ENCODE measurements around the gene COPE. TPM values are rescaled to one million over a fixed set of nuclear protein-coding genes. Genes with fewer than 3 reads are reported as not detected.
"Not testable (repeated sequence)": the region's sequence is repeated elsewhere in the genome, so short reads cannot be mapped to it uniquely, and the experiment has no call there.

The COPE gene
- total RNA-seq, 1 donor: 136 TPM

DNA sequence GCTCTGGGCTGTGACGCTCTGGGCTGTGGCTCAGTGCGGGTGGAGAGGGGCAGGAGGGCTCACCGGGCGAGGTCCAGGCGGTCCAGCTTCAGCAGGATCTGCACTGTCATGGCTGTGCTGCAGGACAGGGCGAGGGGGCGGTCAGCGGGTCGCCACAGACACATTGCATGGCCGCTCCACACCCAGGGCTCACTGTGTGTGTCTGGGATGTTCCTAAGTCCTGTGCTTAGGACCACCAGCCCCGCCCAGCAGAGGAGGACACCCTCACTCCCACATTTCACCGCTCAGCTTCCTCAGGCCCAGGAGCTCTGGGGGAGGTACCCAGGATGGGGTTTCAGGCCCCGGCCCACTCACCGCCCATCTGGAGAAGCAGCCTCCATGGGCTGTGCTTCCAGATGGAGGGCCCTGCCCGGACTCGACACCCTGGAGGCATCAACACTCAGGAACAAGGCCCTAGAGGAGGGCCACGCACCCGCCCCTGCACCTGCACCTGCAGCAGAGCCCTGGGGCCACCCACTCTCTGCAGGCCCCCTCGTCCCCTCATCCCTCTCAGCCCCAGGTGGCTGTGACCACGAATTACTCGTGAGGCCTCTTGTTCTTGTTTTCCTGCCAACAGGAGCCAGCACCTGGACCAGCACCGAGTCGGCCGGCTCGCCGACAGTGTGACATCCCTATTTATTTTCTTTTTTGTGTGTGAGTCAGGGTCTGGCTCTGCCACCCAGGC, 13.5 kb downstream of the COPE start:
- H3K4me1 ChIP-seq (ENCODE audit: insufficient read depth, low read length): no peaks in the 10 kb centered on the region

DNA sequence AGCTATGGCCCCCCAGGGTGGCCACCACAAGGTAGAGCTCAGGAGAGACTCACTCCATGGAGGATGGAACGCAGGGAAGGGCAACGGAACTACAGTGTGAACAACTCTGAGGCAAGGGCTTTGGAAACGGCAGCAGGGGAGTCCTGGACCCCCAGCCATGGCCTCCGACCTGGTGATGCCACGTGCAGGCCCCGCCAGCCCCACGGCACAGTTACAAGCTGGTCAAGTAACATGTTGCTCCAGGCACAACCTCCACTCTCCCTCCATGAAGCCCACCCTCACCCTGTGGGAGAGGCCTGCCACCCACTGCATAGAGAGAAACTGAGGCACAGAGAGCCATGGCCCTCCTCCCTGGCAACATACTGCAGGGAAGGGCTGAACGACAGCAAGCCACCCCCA, 14.1 kb downstream of the COPE start:
- Histone ChIP-seq H3K4me3 (ENCODE audit: low read length) (no peak overlapping the region), H3K27me3 (ENCODE audit: insufficient read depth, low read length) (no peaks in the 10 kb centered on the region), H3K4me1 (ENCODE audit: insufficient read depth, low read length) (no peaks in the 10 kb centered on the region), H3K9me3 (ENCODE audit: low read depth, low read length) (no peaks in the 10 kb centered on the region)

More for the DNA sequence above, 13.5 kb downstream of the COPE start:
- no peak overlapping the region for H3K4me3 ChIP-seq (ENCODE audit: low read length)
- no peaks in the 10 kb centered on the region for H3K9me3 ChIP-seq (ENCODE audit: low read depth, low read length)
- H3K27me3 ChIP-seq (ENCODE audit: insufficient read depth, low read length): no peaks in the 10 kb centered on the region

DNA sequence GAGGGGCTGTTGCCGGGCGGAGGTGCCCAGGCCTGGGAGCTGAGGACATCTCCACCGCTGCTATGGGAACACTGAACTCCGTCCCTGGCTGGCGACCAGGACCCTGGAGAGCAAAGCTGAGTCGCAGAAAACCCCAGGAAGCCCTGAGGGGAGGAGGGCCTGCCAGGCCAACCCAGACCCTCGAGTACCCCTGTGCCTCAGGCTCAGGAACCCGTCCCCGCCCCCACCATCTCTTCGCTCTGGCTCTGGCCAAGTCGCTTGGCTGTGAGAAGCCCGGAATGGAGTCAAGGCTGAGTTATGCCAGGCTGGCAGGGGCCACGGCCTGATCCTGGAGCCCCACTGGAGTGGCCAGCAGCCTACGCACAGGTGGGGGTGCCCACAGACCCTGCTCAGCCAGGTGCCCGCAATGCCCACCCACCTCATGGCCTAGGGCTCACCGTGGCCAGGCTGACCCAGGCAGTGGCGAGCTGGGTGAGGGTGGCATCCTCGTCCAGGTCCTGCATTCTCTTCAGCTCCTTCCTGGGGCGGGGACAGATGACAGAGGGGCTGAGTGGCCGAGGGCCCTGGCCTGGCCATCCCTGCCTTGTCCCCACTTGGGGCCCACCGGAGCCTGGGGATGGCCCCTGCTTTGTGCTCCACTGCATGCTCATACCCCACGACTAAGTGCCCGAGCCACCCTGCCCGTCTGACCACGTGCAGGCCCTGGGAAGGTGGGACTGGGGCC, 14.7 kb downstream of the COPE start:
- Histone ChIP-seq H3K27me3 (ENCODE audit: insufficient read depth, low read length) (no peaks in the 10 kb centered on the region), H3K4me1 (ENCODE audit: insufficient read depth, low read length) (no peaks in the 10 kb centered on the region), H3K4me3 (ENCODE audit: low read length) (no peak overlapping the region), H3K9me3 (ENCODE audit: low read depth, low read length) (no peaks in the 10 kb centered on the region)

DNA sequence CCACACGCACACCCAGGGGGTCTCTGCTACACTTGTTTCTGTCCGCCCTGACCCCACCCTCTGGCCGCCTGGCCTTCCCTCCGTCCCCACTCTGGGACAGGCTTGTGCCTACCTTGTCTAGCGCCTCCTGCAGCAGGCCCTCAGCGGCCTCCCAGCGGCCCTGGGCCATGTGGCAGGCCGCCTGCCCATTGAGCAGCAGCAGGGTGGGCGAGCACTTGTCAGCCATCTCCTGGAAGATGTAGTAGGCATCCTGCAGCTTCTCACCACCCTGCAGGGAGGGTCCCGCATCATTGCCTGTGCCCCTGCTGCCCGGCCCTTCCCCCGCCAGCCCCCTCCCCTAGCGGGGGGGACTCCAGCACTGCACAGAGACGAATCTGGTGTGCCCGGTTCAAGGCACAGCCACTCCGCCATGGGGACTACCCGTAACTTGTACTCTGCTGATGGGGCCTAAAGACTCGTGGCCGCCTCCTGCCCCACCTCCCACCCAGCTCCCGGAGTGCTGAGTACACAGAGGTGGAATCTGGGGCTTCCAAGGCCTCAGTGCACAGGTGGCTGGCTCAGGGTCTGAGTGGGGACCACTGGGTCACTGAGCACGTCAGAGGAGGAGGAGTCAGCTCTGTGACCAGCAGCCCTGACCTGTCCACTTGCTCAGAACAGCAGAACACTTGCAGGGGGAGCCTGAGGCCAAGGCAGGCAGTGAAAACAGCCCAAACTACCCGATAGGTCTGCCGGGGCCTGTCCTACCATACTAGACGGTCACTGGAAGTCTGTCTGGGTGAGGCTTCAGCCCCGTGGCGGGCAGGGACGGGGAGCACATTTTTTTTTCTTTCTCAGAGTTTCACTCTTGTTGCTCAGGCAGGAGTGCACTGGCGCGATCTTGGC, 15.8 kb downstream of the COPE start:
- Histone ChIP-seq H3K27me3 (ENCODE audit: insufficient read depth, low read length) (no peaks in the 10 kb centered on the region), H3K4me1 (ENCODE audit: insufficient read depth, low read length) (no peaks in the 10 kb centered on the region), H3K4me3 (ENCODE audit: low read length) (no peak overlapping the region), H3K9me3 (ENCODE audit: low read depth, low read length) (no peaks in the 10 kb centered on the region)

DNA sequence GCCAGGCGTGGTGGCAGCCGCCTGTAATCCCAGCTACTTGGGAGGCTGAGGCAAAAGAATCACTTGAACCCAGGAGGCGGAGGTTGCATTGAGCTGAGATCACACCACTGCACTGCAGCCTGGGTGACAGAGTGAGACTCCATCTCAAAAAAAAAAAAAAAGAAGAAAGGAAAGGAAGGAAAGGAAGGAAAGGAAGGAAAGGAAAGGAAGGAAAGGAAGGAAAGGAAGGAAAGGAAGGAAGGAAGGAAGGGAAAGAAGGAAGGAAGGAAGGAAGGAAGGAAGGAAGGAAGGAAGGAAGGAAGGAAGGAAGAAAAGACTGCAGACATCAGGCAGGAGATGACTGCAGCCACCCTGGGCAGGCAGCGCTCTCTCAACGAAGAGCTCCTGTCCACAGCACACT, 16.7 kb downstream of the COPE start:
- H3K4me3 ChIP-seq (ENCODE audit: low read length); H3K27me3 ChIP-seq (ENCODE audit: insufficient read depth, low read length); H3K9me3 ChIP-seq (ENCODE audit: low read depth, low read length); H3K4me1 ChIP-seq (ENCODE audit: insufficient read depth, low read length): not testable (repeated sequence)

DNA sequence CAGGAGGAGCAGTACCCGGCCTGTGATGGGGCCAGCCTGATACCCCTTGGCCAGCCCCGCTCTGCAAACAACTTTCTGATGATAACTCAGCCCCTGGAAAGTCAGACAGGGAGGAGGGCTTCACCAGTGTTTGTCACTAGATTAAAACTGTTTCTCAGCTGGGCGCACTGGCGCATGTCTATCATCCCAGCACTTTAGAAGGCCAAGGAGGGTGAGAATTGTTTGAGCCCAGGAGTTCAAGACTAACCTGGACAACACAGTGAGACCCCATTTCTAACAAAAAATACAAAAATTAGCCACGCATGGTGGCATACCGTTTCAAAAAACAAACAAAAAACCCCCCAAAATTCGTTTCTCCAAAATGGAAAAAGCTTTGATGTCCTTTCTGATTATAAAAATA, 17.7 kb downstream of the COPE start:
- Histone ChIP-seq H3K4me3 (ENCODE audit: low read length) (no peak overlapping the region), H3K9me3 (ENCODE audit: low read depth, low read length) (no peaks in the 10 kb centered on the region), H3K4me1 (ENCODE audit: insufficient read depth, low read length) (no peaks in the 10 kb centered on the region), H3K27me3 (ENCODE audit: insufficient read depth, low read length) (peaks cover 2% of the 10 kb centered on the region)

DNA sequence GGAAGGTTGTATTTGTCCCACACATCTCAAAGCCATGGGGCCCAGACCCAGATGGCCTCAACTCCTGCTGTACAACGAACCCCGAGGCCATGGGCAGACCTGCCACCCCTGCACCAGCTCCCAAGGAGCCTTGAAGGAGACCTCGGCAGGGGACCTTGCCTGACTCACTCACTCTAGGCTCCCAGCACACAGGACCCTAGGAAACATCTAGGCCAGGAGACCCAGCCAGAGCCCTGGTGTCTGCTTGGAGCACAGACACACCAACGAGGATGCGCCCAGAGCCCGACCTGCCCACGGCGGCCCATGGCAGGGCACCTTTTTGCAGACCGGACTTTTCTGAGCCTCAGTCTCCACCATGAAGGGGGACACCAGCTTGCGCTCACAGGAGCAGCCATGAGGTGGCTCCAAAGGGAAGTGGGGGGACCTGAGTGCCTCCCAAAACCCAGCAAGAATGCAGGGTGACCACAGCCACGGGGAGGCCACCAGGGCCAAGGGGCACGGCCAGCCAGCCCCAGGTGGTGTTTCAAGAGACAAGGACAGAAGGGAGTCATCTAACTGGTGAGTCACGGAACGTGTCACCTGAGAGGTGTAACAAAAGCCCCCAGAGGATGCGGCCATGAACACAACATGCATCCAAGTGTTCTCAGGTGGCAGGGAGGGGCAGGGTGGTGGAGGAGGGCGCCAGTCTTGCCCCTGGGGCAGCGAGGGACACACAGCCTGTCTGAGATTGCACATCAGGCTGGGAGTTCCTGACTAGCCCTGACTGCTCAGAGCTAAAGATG, 18.3 kb downstream of the COPE start:
- H3K9me3 ChIP-seq (ENCODE audit: low read depth, low read length): no peaks in the 10 kb centered on the region
- H3K4me1 ChIP-seq (ENCODE audit: insufficient read depth, low read length): no peaks in the 10 kb centered on the region
- H3K4me3 ChIP-seq (ENCODE audit: low read length): no peak overlapping the region
- peaks cover 4% of the 10 kb centered on the region for H3K27me3 ChIP-seq (ENCODE audit: insufficient read depth, low read length)

DNA sequence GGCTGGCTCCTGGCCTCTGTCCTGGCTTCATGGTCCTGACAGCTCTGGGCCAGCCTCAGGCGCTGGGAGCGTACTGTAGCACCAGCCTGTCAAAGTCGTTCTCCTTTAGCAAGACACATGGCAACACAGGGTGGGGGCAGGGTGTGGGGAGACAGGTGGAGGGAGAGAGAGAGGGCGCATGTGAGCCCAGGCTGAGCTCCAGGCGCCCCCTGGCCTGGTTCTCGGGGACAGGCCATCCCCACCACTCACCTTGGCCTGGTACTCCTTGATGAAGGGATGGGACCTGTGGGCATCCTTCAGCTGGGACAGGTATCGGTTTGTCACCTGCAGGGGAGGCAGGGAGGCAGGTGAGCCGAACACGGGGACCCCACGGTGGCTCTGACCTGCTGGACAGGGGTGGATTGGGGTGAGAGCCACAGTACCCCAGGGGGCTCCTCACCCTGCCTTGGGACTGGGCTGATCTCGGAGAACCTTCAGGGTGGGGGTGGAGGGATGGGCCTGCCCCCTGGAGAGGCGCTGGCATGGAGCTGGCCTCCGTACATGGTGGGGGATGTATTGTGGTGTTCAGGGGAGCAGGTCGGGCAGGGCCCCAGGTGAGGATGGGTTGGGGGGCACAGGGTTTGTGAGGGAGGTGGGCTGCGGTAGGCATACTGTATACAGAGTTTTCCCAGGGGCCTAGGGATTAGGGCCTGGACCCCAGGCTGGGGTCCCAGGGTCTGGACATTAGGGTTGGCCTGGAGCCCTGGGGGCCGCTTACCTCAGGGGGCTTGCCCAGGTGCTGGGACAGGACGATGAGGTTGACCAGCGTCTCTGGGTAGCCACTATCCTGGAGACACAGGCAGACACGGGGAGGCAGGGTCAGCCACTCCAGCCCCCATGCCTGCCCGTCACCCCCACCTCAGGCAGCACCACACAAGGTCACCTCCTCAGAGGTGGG, 19.3 kb downstream of the COPE start:
- H3K27me3 ChIP-seq (ENCODE audit: insufficient read depth, low read length): peaks cover 10% of the 10 kb centered on the region
- H3K4me3 ChIP-seq (ENCODE audit: low read length): no peak overlapping the region
- peaks cover 7% of the 10 kb centered on the region for H3K4me1 ChIP-seq (ENCODE audit: insufficient read depth, low read length)
- no peaks in the 10 kb centered on the region for H3K9me3 ChIP-seq (ENCODE audit: low read depth, low read length)

DNA sequence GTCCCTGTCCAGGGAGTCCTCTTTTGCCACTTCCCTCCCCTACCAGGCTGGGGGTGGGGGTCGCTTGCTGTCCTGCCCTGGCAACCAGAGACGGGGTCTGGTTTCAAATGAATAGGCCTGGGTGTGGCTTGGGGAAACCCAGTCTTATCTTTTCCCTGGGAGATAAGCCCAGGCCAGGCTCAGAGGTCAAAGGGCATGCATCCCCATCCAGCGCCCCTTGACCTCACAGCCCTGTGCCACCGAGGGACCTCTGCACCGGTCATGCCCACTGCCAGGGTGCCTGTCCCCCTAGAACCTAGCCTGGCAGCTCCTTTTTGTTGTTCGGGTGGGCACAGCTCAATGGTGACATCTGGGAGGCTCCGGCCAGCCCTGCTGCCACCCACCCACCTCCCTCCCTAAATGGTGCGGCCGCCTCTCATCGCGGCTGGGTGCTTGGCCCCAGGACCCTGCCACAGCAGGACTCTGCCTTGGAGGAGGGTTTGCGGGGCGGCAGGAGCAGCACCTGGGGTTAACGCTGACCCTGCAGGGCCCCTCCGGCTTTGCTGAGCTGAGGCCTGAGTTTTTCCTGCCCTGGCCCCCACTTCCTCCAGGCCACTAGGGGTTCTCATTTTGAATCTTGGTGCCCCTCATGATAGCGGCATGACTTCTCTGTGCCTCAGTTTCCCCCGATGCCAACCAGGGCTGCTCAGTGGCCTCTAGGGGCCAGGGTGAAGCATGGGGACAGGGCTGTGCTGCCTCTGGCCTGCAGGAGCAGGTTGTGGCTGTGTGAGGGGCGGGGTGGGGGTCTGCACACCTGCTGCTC, 20.4 kb downstream of the COPE start:
- Histone ChIP-seq H3K4me1 (ENCODE audit: insufficient read depth, low read length) (peaks cover 8% of the 10 kb centered on the region), H3K27me3 (ENCODE audit: insufficient read depth, low read length) (peaks cover 16% of the 10 kb centered on the region), H3K9me3 (ENCODE audit: low read depth, low read length) (no peaks in the 10 kb centered on the region), H3K4me3 (ENCODE audit: low read length) (no peak overlapping the region)

DNA sequence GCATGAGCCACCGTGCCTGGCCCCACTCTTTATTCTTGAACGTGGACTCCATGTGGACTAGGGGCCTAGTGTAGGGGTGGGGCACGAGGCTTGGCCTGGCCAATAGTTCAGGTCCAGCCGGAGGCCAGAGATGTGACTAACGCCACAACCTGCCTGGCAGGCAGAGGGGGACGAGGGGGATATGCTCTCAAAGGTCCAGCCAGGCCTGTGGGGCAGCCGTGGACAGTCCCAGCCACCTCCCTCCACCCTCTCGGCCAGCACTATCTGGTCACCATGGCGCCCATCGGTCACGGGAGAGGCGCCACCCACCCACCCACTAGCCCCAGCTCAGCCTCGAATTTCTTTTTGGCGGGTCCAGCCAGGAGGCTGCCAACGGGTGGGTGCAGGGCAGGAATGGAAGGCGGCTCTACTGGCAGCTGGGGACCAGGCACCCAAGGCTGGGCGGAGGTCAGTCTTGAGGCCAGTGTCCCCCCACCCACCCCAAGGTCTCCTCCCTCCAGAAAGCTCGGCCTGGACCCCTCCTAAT, 21.0 kb downstream of the COPE start:
- Histone ChIP-seq H3K9me3 (ENCODE audit: low read depth, low read length) (no peaks in the 10 kb centered on the region), H3K27me3 (ENCODE audit: insufficient read depth, low read length) (peaks cover 16% of the 10 kb centered on the region), H3K4me1 (ENCODE audit: insufficient read depth, low read length) (peaks cover 8% of the 10 kb centered on the region), H3K4me3 (ENCODE audit: low read length) (no peak overlapping the region)

DNA sequence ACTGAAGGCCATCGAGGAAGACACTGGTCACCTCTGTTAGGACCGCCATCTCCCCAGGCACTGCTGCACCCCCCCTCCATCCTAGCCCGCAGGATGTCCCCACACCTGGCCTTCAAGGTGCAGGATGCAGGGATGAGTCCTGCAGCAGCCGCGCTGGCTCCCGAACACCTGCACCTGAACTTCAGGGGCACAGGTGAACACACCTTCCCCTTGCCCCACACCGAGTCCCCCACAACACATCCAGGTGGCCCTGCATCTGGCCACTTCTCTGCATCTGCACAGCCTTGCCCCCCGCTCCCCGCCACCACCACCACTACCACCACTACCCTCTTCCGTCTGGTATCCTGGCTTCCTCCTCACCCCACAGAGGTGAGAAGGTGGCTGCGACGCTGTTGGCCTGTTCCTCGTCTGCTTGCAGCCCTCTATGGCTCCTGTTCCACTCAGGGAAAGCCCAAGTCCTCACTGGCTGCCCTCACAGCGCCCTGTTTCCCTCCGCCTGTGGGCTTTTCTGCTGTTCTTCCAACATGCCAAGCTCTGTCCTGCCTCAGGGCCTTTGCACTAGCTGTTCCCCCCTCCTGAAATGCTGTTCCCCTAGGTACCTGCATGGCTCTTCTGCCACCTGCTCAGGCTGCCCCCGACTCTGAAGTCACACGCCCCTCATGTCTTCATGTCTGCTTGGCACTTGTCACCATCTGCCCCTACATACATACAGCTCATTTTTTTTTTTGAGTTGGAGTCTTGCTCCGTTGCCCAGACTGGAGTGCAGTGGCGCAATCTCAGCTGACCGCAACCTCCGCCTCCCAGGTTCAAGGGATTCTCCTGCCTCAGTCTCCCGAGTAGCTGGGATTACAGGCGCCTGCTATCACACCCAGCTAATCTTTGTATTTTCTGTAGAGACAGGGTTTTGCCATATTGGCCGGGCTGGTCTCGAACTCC, 21.8 kb downstream of the COPE start:
- peaks cover 8% of the 10 kb centered on the region for H3K4me1 ChIP-seq (ENCODE audit: insufficient read depth, low read length)
- H3K27me3 ChIP-seq (ENCODE audit: insufficient read depth, low read length): peaks cover 16% of the 10 kb centered on the region
- H3K4me3 ChIP-seq (ENCODE audit: low read length): no peak overlapping the region
- H3K9me3 ChIP-seq (ENCODE audit: low read depth, low read length): no peaks in the 10 kb centered on the region

DNA sequence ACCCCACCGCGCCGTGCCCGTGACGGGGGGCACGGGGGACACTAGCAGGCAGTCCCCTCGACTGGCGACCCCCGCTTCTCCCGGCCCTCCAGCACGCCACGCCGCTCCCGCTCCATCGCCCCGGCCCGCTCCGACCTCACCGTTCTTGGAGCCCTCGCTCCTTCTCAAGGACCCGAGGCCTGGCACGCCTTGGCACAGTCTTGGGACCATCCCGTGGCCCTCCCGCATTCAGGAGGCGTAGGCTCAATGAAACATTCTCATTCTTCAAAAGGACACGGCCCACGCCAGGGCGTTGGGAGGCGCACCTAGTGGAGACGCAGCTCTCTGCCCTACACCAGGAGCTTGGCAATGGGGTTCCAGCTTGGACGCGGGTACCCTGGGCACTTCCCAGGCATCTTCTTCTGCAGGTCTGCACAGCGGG, 22.8 kb downstream of the COPE start:
- H3K9me3 ChIP-seq (ENCODE audit: low read depth, low read length): no peaks in the 10 kb centered on the region
- peaks cover 16% of the 10 kb centered on the region for H3K27me3 ChIP-seq (ENCODE audit: insufficient read depth, low read length)
- H3K4me3 ChIP-seq (ENCODE audit: low read length): no peak overlapping the region
- H3K4me1 ChIP-seq (ENCODE audit: insufficient read depth, low read length): peaks cover 8% of the 10 kb centered on the region
